ENCODE measurements around the gene THEMIS. TPM values are rescaled to one million over a fixed set of nuclear protein-coding genes. Genes with fewer than 3 reads are reported as not detected.

THEMIS gene
- total RNA-seq, 6 experiments from 2014 or later = 0.12 to 0.28 (median 0.25) TPM

DNA sequence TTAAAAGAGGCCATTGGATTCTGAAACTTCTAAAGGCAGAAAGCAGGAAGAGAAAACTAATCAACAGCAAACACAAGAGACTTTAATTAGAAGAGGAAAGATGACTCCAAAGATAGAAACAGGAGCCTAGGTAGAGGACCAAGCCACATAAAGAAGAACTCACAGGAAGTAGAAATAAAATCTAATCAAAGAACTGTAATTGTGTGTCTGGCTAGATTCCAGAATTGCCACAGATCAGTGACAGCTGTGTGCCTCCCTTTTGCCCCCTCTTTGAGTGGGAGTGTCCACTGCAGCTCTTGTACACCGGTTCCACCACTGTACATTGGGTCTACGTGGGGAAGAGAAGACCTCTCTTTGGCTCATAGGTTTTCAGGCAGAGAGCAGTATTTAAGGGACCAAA lies 22.3 kb upstream of the THEMIS start:
- no peak overlapping the region for H3K4me3 Mint-ChIP-seq
- no peak for TF ChIP-seq CTCF (IDR thresholded peaks at IDR 0.05)
- peaks cover 6% of the 10 kb centered on the region for H3K36me3 Mint-ChIP-seq (ENCODE audit: low read depth)
- no peak for DNase-seq
- no peak overlapping the region for H3K27ac Mint-ChIP-seq
- H3K4me1 Mint-ChIP-seq (ENCODE audit: low read depth) = peaks cover 11% of the 10 kb centered on the region
- H3K9me3 Mint-ChIP-seq = peaks cover 21% of the 10 kb centered on the region
- peaks cover 4% of the 10 kb centered on the region; the same call in 1 of the 2 replicates for H3K27me3 Mint-ChIP-seq (ENCODE audit: insufficient read depth)

- no peak for TF ChIP-seq CTCF (IDR thresholded peaks at IDR 0.05)
- peaks cover 11% of the 10 kb centered on the region for H3K4me1 Mint-ChIP-seq (ENCODE audit: low read depth)
Observed at GRCh38 chr6:127921982-127922381, 21.1 kb upstream of the THEMIS start.

DNA sequence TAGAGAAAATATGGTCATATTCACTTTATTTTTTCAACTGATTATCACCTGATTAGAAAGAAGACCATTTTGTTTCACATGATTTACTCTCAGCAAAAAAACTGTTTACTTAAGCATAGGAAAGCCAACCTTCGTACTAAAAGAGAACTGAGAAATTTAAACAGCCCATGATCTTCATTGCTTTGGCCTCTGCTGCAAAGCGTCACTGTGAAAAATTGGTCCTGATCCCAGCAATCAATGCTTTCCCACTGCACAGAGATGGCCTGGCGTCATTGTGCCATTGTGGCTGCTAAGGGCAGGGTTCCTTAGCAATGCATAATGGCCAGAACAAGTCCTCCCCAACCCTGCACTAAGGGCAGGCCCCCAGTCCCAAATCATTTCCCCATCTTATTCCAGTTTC lies 19.9 kb upstream of the THEMIS start:
- peaks cover 2% of the 10 kb centered on the region for H3K36me3 Mint-ChIP-seq (ENCODE audit: low read depth)

More at GRCh38 chr6:127921982-127922381, 21.1 kb upstream of the THEMIS start:
- Mint-ChIP-seq H3K36me3 (ENCODE audit: low read depth) (peaks cover 6% of the 10 kb centered on the region), H3K4me3 (no peak overlapping the region), H3K27me3 (ENCODE audit: insufficient read depth) (no peaks in the 10 kb centered on the region; the same call in 1 of the 2 replicates), H3K9me3 (peaks cover 12% of the 10 kb centered on the region), H3K27ac (no peak overlapping the region)
- DNase-seq = no peak

DNA sequence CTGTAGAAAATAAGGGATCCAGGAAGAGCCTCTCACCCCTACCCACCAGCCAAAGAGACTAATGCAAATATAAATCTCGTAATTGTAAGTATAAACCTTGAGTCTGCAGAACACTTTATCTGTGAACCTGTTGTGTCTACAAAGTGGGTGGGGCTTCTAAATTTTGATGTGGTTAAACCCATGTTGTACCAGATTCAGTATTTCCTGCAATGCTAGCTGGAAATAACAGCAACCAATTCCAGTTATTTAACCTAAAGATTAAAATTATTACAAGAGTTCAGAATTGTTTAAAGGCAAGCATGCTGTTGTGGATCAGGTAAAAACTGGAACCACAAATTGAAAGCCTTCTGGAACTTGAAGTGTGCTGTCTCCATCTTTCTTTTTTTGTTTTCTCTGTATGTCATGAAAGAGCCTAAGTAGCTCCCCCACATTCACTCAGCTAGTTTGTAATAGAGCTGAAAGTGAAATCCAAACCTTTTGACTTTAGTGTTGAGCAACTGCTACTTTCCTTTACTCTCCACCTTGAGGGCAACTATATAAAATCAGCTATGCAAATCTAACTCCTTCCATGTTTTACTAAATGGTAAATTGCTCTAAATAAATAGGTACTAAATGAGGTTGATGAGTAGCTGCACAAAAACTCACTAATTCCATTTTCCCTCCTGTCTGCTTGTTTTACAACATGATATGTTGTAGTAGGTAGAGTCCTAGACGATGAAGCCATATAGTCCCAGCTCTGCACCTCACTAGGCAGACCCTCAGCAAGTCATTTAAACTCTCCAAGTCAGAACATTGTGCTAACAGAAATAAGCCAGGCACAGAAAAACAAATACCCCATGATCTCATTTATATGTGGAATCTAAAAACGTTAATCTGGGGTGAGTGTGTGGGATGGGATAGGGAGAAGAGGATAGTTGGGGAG lies 17.9 kb upstream of the THEMIS start:
- H3K4me1 Mint-ChIP-seq (ENCODE audit: low read depth) = peaks cover 6% of the 10 kb centered on the region; the same call in 1 of the 2 replicates
- no peaks in the 10 kb centered on the region for H3K36me3 Mint-ChIP-seq (ENCODE audit: low read depth)
- DNase-seq = no peak
- no peaks in the 10 kb centered on the region for H3K9me3 Mint-ChIP-seq
- no peak overlapping the region for H3K27ac Mint-ChIP-seq
- TF ChIP-seq CTCF (IDR thresholded peaks at IDR 0.05) = no peak
- H3K27me3 Mint-ChIP-seq (ENCODE audit: insufficient read depth) = no peaks in the 10 kb centered on the region; the same call in 1 of the 2 replicates
- H3K4me3 Mint-ChIP-seq = no peak overlapping the region

More for the DNA sequence above, 19.9 kb upstream of the THEMIS start:
- no peak overlapping the region for H3K27ac Mint-ChIP-seq
- peaks cover 6% of the 10 kb centered on the region; the same call in 1 of the 2 replicates for H3K9me3 Mint-ChIP-seq
- TF ChIP-seq CTCF (IDR thresholded peaks at IDR 0.05) = no peak
- peaks cover 11% of the 10 kb centered on the region for H3K4me1 Mint-ChIP-seq (ENCODE audit: low read depth)
- DNase-seq = no peak
- H3K4me3 Mint-ChIP-seq = no peak overlapping the region
- no peaks in the 10 kb centered on the region; the same call in 1 of the 2 replicates for H3K27me3 Mint-ChIP-seq (ENCODE audit: insufficient read depth)

DNA sequence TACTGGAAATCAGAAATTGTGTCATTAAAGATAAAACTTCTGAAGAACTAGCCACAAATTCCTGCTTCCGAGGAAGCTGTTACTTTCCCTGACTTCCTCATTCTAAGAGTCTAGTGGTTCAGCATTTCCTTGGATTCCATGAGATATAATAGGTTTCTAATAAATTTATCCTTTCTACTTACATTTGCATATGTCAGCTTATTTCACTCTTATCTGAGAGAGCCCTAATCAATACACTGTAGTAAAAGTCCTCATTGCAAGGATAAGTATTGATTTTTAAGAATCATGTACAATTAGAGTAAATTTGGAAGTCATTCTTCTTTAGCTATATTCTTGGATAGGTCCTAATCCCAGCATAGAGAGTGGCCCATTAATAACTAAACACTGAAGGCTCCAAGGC lies 16.9 kb upstream of the THEMIS start:
- DNase-seq = no peak
- Mint-ChIP-seq H3K4me1 (ENCODE audit: low read depth) (peaks cover 8% of the 10 kb centered on the region; the same call in 1 of the 2 replicates), H3K27me3 (ENCODE audit: insufficient read depth) (no peaks in the 10 kb centered on the region; the same call in 1 of the 2 replicates), H3K9me3 (no peaks in the 10 kb centered on the region), H3K36me3 (ENCODE audit: low read depth) (no peaks in the 10 kb centered on the region), H3K4me3 (no peak overlapping the region), H3K27ac (no peak overlapping the region)
- no peak for TF ChIP-seq CTCF (IDR thresholded peaks at IDR 0.05)
